T follicular helper cell (primary cell): ENCODE results near the gene SLC6A20.

ENCODE experiments used
- DNase-seq: peaks from one replicate; pipeline ENCODE4 v3.0.0-alpha.2; 2020; ENCODE audit warnings: low read depth

SLC6A20 gene

GRCh38 chr3:45719655-45720487 lies 76.5 kb downstream of the SLC6A20 start:
- no peak for DNase-seq

- DNase-seq: no peak
Observed at GRCh38 chr3:45716790-45717336, 79.5 kb downstream of the SLC6A20 start.

- no peak for DNase-seq
Observed at GRCh38 chr3:45715945-45716344, 80.4 kb downstream of the SLC6A20 start.

- no peak for DNase-seq
Observed at GRCh38 chr3:45712434-45713110, 83.8 kb downstream of the SLC6A20 start.

GRCh38 chr3:45711931-45712330 lies 84.4 kb downstream of the SLC6A20 start:
- no peak for DNase-seq

GRCh38 chr3:45705839-45706808 lies 90.2 kb downstream of the SLC6A20 start:
- DNase-seq: no peak
